Measurements from ENCODE around the gene GHR. TPM values are rescaled to one million over a fixed set of nuclear protein-coding genes. Genes with fewer than 3 reads are reported as not detected.

Gene GHR
- total RNA-seq, 1 experiment from 2014 or later, result 34.0 TPM

DNA sequence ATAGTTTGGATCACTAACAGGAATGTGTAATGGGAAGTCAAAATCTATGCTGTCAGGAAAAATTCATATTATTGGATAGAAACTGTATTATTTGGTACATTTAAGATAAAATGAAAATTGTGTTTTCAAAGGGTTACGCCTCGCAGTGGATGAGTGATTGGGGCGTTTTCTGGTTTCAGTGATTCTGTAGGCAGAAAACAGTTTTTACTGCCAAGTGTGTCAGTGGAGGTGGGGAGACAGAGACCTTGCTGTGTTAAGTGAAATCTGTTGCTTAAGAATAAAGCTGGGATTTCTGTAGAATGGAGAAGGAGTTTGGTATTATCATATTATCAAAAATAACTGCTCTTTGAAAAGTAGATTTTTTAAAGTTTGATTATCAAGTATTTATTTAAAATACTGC is 69.7 kb downstream of the GHR start:
- H3K27ac ChIP-seq, result peak overlapping the region; percentile 59; the same call in 1 of the 2 replicates
- H3K36me3 ChIP-seq, result no peaks in the 10 kb centered on the region; the same call in 1 of the 2 replicates
- H3K9me3 ChIP-seq (replicated peaks), result no peaks in the 10 kb centered on the region
- DNase-seq, result no peak
- H3K27me3 ChIP-seq, result no peaks in the 10 kb centered on the region
- H3K4me1 ChIP-seq, result peaks cover 62% of the 10 kb centered on the region
- no peak overlapping the region for H3K4me3 ChIP-seq

- DNase-seq, result no peak
- H3K4me3 ChIP-seq, result no peak overlapping the region
- no peaks in the 10 kb centered on the region; the same call in 1 of the 2 replicates for H3K36me3 ChIP-seq
- H3K4me1 ChIP-seq, result peaks cover 60% of the 10 kb centered on the region
- no peaks in the 10 kb centered on the region for H3K27me3 ChIP-seq
- H3K9me3 ChIP-seq (replicated peaks), result no peaks in the 10 kb centered on the region
- H3K27ac ChIP-seq, result no peak overlapping the region
Measured at GRCh38 chr5:42494414-42494813, 71.2 kb downstream of the GHR start.

- no peak overlapping the region for H3K4me3 ChIP-seq
- peaks cover 48% of the 10 kb centered on the region for H3K4me1 ChIP-seq
- no peaks in the 10 kb centered on the region for H3K9me3 ChIP-seq (replicated peaks)
- no peak for DNase-seq
- no peak overlapping the region for H3K27ac ChIP-seq
- no peaks in the 10 kb centered on the region for H3K27me3 ChIP-seq
- H3K36me3 ChIP-seq, result no peaks in the 10 kb centered on the region; the same call in 1 of the 2 replicates
Measured at GRCh38 chr5:42495914-42496313, 72.7 kb downstream of the GHR start.

- no peak for DNase-seq
- Histone ChIP-seq H3K27ac (no peak overlapping the region), H3K4me3 (no peak overlapping the region), H3K9me3 (replicated peaks) (no peaks in the 10 kb centered on the region), H3K27me3 (no peaks in the 10 kb centered on the region), H3K4me1 (peaks cover 42% of the 10 kb centered on the region), H3K36me3 (no peaks in the 10 kb centered on the region; the same call in 1 of the 2 replicates)
Measured at GRCh38 chr5:42496397-42497156, 73.3 kb downstream of the GHR start.

GRCh38 chr5:42498000-42498399 is 74.8 kb downstream of the GHR start:
- no peaks in the 10 kb centered on the region; the same call in 1 of the 2 replicates for H3K36me3 ChIP-seq
- H3K9me3 ChIP-seq (replicated peaks), result no peaks in the 10 kb centered on the region
- H3K4me1 ChIP-seq, result peaks cover 27% of the 10 kb centered on the region
- no peaks in the 10 kb centered on the region for H3K27me3 ChIP-seq
- DNase-seq, result no peak
- H3K4me3 ChIP-seq, result no peak overlapping the region
- H3K27ac ChIP-seq, result no peak overlapping the region

DNA sequence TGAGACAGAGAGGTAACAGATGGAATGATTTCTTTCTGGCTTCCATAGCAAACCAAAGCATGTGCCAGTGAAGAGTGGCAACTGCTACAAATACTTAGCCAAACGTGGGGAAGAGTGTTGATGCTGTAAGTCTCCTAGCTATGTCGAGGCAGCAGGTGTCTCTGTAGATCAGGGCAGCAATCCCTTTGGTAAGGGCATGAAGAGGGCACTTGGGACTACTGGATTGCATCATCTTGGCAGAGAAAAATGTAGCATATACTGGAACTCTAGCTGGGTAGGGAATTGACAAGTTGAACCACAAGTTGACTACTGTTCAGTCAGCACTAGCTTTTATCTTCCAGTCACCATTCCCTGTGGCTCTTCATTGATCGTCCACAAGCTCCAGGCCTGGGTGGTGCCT is 75.8 kb downstream of the GHR start:
- Histone ChIP-seq H3K27me3 (no peaks in the 10 kb centered on the region), H3K4me3 (no peak overlapping the region)
- no peak for DNase-seq

GRCh38 chr5:42500003-42500599 is 76.9 kb downstream of the GHR start:
- Histone ChIP-seq H3K4me1 (peaks cover 14% of the 10 kb centered on the region), H3K4me3 (no peak overlapping the region), H3K36me3 (no peaks in the 10 kb centered on the region), H3K27me3 (no peaks in the 10 kb centered on the region), H3K9me3 (replicated peaks) (no peaks in the 10 kb centered on the region), H3K27ac (no peak overlapping the region)
- DNase-seq, result no peak

More for the DNA sequence above, 75.8 kb downstream of the GHR start:
- Histone ChIP-seq H3K9me3 (replicated peaks) (no peaks in the 10 kb centered on the region), H3K4me1 (peaks cover 23% of the 10 kb centered on the region), H3K36me3 (no peaks in the 10 kb centered on the region; the same call in 1 of the 2 replicates), H3K27ac (no peak overlapping the region)

GRCh38 chr5:42502613-42503470 is 79.6 kb downstream of the GHR start:
- Histone ChIP-seq H3K27ac (no peak overlapping the region), H3K4me1 (no peaks in the 10 kb centered on the region; the same call in 1 of the 2 replicates), H3K36me3 (no peaks in the 10 kb centered on the region; the same call in 1 of the 2 replicates), H3K4me3 (no peak overlapping the region), H3K27me3 (no peaks in the 10 kb centered on the region), H3K9me3 (replicated peaks) (no peaks in the 10 kb centered on the region)
- DNase-seq, result no peak

- Histone ChIP-seq H3K36me3 (no peaks in the 10 kb centered on the region; the same call in 1 of the 2 replicates), H3K27ac (no peak overlapping the region), H3K4me1 (no peaks in the 10 kb centered on the region; the same call in 1 of the 2 replicates), H3K4me3 (no peak overlapping the region), H3K9me3 (replicated peaks) (no peaks in the 10 kb centered on the region), H3K27me3 (no peaks in the 10 kb centered on the region)
- no peak for DNase-seq
Measured at GRCh38 chr5:42506662-42507061, 83.4 kb downstream of the GHR start.

GRCh38 chr5:42507451-42508097 is 84.3 kb downstream of the GHR start:
- H3K27me3 ChIP-seq, result no peaks in the 10 kb centered on the region

GRCh38 chr5:42513246-42513645 is 90.0 kb downstream of the GHR start:
- no peak for DNase-seq
- H3K36me3 ChIP-seq, result no peaks in the 10 kb centered on the region
- H3K4me3 ChIP-seq, result no peak overlapping the region
- no peaks in the 10 kb centered on the region for H3K9me3 ChIP-seq (replicated peaks)
- H3K4me1 ChIP-seq, result peaks cover 42% of the 10 kb centered on the region
- H3K27ac ChIP-seq, result no peak overlapping the region
- no peaks in the 10 kb centered on the region for H3K27me3 ChIP-seq

More at GRCh38 chr5:42507451-42508097, 84.3 kb downstream of the GHR start:
- no peaks in the 10 kb centered on the region; the same call in 1 of the 2 replicates for H3K4me1 ChIP-seq
- H3K27ac ChIP-seq, result no peak overlapping the region
- no peak overlapping the region for H3K4me3 ChIP-seq
- no peak for DNase-seq
- H3K9me3 ChIP-seq (replicated peaks), result no peaks in the 10 kb centered on the region
- no peaks in the 10 kb centered on the region; the same call in 1 of the 2 replicates for H3K36me3 ChIP-seq

GRCh38 chr5:42514754-42515153 is 91.5 kb downstream of the GHR start:
- DNase-seq, result peak; percentile 50 to 75
- H3K27me3 ChIP-seq, result no peaks in the 10 kb centered on the region
- H3K36me3 ChIP-seq, result no peaks in the 10 kb centered on the region
- no peak overlapping the region for H3K4me3 ChIP-seq
- no peaks in the 10 kb centered on the region for H3K9me3 ChIP-seq (replicated peaks)
- no peak overlapping the region; the same call in 1 of the 2 replicates for H3K27ac ChIP-seq
- H3K4me1 ChIP-seq, result peaks cover 56% of the 10 kb centered on the region

GRCh38 chr5:42515504-42515903 is 92.3 kb downstream of the GHR start:
- H3K4me3 ChIP-seq, result no peak overlapping the region
- H3K9me3 ChIP-seq (replicated peaks), result no peaks in the 10 kb centered on the region
- H3K4me1 ChIP-seq, result peaks cover 61% of the 10 kb centered on the region
- no peaks in the 10 kb centered on the region for H3K36me3 ChIP-seq
- no peak overlapping the region; the same call in 1 of the 2 replicates for H3K27ac ChIP-seq
- no peaks in the 10 kb centered on the region for H3K27me3 ChIP-seq
- DNase-seq, result peak in 1 of 2 experiments; percentile 26

All from SJCRH30 (cell line).